OCI-LY1 (cell line): ENCODE results near the gene ASB2.

Source experiments
- EZH2 ChIP-seq: fragments of 200-600 bp; sonication (generic), shearing (Covaris generic); IDR thresholded peaks from 2 replicates; pipeline ENCODE4 v1.8.0; 2017; ENCODE audit warnings: borderline replicate concordance, mixed run types, mild to moderate bottlenecking, antibody characterized with exemption, low read length, moderate library complexity, mixed read lengths
- TF ChIP-seq, protein P1 (sequence below): fragments of 200-600 bp; sonication (generic), shearing (Covaris generic); IDR thresholded peaks from 2 replicates; pipeline ENCODE4 v1.5.1; 2017; ENCODE audit warnings: mild to moderate bottlenecking, antibody characterized with exemption, low read length, moderate library complexity, mixed read lengths

- TF ChIP-seq, protein P1, sequence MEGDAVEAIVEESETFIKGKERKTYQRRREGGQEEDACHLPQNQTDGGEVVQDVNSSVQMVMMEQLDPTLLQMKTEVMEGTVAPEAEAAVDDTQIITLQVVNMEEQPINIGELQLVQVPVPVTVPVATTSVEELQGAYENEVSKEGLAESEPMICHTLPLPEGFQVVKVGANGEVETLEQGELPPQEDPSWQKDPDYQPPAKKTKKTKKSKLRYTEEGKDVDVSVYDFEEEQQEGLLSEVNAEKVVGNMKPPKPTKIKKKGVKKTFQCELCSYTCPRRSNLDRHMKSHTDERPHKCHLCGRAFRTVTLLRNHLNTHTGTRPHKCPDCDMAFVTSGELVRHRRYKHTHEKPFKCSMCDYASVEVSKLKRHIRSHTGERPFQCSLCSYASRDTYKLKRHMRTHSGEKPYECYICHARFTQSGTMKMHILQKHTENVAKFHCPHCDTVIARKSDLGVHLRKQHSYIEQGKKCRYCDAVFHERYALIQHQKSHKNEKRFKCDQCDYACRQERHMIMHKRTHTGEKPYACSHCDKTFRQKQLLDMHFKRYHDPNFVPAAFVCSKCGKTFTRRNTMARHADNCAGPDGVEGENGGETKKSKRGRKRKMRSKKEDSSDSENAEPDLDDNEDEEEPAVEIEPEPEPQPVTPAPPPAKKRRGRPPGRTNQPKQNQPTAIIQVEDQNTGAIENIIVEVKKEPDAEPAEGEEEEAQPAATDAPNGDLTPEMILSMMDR = no peak
- TF ChIP-seq EZH2 = no peak
These were observed 27.0 kb upstream of the ASB2 start for GRCh38 chr14:94003397-94003796.
